Hair follicular keratinocyte (primary cell): ENCODE data around the gene MCC. TPM values are rescaled to one million over a fixed set of nuclear protein-coding genes. Genes with fewer than 3 reads are reported as not detected.

Experiments used
- total RNA-seq: library from RNA; depleted of rRNA; stranded (reverse); fragments of >200 nt; gene quantifications from 2 replicates; pipeline ENCODE4 v1.2.3, GENCODE V29; 2015

MCC gene
- total RNA-seq, result 30.6 and 45.2 TPM in 2 replicates

DNA sequence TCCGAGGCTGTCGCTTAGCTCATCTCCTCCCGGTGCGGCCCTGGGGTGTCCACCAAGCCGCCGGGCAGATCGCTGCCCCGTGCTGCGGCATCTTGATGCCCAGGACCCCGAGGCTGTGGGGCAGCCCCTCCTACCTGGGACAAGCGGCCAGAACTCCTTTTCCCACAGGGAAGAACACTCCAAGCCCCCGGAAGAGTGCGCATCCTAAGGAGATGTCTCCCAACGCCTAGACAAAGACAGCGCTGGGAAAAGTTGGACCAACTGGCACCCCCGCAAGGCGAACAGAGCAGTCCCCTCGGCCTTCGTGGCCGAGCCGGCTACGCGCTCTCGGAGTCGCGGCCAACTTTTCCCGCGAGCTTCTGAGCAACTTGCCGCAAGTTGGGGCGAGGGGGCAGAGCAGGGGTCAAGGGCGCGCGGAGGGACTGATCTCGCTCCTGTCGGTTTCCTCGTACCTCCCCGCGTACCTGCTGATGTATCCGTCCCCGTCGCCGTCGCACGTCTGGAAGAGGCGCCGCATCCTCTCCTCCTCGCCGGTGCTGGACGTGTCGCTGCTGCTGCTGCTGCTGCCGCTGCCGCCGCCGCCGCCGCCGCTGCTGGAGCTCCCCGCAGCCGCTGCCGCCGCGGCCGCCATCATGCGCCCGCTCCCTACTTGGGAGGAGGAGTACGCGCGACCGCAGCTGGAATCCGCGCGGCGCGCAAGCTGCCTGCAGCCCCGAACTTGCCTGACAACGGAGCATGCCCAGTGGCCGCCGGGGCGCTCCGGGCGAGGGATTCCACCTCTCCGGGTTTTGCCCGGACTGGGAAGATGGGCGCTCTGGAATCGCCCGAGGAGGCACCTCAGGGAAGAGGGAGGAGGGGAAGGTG lies at the start of gene MCC:
Gene MCC, minus strand, starts transcription at position 673 of the 864 bp plus-strand sequence.

DNA sequence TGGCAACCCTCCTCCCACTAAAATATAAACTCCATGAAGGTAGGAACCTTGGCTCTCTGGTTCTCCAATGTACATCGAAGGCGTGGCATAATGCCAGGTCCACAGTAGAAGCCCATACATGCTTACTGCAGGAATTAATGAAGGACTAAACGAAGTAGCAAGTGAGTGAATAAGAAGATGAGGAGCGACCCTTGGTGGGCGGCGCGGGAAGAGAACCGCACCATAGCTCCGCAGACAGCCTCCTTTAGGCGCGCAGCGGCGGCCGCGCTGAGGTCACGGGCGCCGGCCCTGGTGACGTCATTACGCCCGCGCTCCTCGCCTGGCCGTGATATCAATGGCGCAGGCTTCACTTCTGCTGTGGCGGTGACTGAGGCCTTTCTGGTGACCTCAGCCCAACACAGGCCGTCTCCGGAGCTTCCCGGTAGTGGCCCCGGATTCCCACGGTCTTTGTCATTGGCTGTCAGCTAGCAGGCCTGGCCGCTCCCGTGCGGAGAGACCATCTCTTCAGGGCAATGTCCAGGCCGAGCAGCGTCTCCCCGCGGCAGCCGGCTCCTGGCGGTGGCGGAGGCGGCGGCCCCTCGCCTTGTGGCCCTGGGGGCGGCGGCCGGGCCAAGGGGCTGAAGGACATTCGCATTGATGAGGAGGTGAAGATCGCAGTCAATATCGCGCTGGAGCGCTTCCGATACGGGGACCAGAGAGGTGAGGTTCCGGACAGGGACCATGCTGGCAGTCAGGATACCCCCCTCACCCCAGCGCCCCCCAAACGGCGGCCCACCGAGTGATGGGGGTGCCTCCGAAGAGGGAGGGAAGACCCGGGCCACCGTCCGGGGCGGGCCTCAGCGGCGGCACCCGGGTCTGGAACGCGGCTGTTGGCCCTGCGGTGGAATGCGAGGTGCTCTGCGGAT lies 25.4 kb upstream of the MCC start, which contains the start of gene YTHDC2:
Gene YTHDC2, plus strand, starts transcription at position 311 of the 905 bp plus-strand sequence. Its CDS starts 202 bp downstream, at position 513.

DNA sequence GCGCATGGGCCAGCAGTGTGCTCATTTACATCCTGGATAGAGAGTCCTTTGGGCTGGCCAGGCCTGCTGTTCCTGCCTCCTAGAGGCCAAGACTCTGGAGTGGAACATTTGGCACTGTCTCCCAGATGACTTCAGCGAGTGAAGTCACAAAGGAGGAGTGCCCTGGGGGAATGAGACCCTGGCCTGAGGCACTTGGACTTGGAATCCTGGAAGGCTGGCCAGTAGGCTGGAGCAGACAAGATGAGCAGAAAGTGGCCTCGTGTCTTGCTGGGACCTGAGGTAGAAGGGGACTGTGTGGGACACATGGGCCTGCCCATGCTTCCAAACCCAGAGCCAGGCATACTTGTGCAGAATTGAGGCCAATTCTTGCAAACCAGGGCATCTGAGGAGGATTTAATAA lies 53.4 kb downstream of the MCC start, which contains the start of gene TSSK1B:
Gene TSSK1B, minus strand, starts transcription at position 101 of the 400 bp plus-strand sequence. CDS start 150 bp downstream, outside the sequence.

DNA sequence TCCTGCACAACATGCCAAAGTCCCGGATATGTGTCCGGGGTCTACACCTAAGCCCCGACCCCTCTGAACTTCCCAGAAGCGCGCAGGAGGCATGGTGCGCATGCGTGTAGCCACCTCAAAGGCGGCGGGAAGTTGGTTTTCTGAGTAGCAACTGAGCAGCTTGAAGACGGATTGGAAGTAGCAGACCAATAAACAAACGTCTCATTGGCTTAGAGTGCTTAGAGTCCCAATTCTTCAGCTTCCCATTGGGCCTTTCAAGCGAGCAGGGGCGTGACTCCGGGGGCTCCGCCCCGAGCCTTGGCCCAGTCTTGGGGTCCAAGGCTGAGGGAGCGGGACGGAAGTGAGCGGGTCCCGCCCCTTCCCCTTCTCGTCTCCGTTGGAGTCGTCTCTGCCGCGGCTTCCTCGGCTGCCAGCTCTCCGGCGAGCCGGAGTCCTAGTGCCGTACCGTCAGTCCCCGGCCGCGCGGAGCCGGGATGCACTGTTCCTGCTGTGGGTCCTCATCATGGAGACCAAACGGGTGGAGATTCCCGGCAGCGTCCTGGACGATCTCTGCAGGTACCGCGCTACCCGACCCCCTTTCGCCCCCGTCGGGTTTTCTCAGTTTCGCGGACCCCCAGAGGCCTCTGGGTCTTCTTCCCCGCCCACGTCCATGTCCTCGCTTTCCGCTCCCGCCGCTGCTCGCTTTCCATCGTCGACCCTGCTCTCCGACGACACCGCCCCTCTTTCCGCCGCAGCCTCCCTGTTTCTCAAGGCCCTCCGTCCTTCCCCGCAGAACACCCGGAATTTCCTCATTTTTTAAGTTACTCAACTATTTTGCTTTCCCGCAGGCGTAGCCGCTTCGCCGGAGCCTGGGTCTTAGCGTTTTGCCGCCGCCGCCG lies 511.6 kb downstream of the MCC start, which contains the start of gene DCP2:
Gene DCP2, plus strand, starts transcription at position 367 of the 878 bp plus-strand sequence. Its CDS starts 136 bp downstream, at position 503.

Other genes starting within 250 kb of the MCC start
- gene TSSK1B, start 53.5 kb downstream of the MCC start, total RNA-seq, result 0.04 and 0.08 TPM in 2 replicates
- 11.5 and 12.1 TPM in 2 replicates for gene YTHDC2, start 25.2 kb upstream of the MCC start, total RNA-seq